Cardiac fibroblast (primary cell): ENCODE results near the gene LIMCH1.

Experiments
- DNase-seq, 2 donors: peaks; one replicate each; pipeline versions ENCODE4 v3.0.0 to v3.0.0-alpha.2; 2010; ENCODE audit warnings: low read depth in 2 of 2
- H3K4me3 ChIP-seq, 2 donors: replicated peaks in 1 of 2; 1 replicate in 1 of 2; 2 replicates in 1 of 2; pipeline ENCODE4 v1.5.1; 2011; ENCODE audit warnings: low read depth in 2 of 2, low read length in 2 of 2, mild to moderate bottlenecking in 2 of 2, moderate library complexity in 1 of 2
- CTCF ChIP-seq: IDR thresholded peaks from one replicate; pipeline ENCODE4 v1.5.1; 2011; ENCODE audit warnings: low read depth, mild to moderate bottlenecking, low read length, inconsistent platforms

The LIMCH1 gene

GRCh38 chr4:41506130-41506529 lies 31.8 kb upstream of the LIMCH1 start:
- DNase-seq, result peak in 1 of 2 donors; percentile 2
- no peak for TF ChIP-seq CTCF
- no peak overlapping the region for H3K4me3 ChIP-seq

GRCh38 chr4:41507291-41507947 lies 30.5 kb upstream of the LIMCH1 start:
- no peak overlapping the region for H3K4me3 ChIP-seq
- no peak for TF ChIP-seq CTCF
- peak; percentile 5 to 70 for DNase-seq

DNA sequence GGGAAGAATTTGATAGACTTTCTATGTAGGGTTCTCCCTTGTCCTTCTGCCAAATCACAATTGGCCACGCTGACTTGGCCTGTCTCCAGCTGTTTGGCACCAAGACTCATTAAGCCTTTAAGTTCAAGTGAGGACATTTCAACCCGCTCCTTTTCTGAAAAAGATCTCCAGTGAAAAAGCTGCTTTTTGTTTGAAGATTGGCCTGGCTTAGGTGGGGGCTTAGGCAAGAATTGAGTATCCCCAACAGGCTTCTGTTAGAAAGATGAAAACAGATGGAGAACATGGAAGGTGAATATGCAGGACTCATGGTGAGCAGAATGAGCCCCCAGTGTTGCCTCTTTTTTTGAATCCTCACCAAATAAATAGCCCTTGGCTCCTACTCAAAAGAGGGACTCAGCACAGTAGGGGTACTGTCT lies 28.5 kb upstream of the LIMCH1 start:
- no peak for TF ChIP-seq CTCF
- no peak overlapping the region for H3K4me3 ChIP-seq
- peak in 1 of 2 donors; percentile 42 for DNase-seq

GRCh38 chr4:41510179-41510578 lies 27.8 kb upstream of the LIMCH1 start:
- no peak overlapping the region for H3K4me3 ChIP-seq
- no peak for DNase-seq
- no peak for TF ChIP-seq CTCF

GRCh38 chr4:41512136-41512535 lies 25.8 kb upstream of the LIMCH1 start:
- no peak overlapping the region for H3K4me3 ChIP-seq
- TF ChIP-seq CTCF, result no peak
- DNase-seq, result no peak

DNA sequence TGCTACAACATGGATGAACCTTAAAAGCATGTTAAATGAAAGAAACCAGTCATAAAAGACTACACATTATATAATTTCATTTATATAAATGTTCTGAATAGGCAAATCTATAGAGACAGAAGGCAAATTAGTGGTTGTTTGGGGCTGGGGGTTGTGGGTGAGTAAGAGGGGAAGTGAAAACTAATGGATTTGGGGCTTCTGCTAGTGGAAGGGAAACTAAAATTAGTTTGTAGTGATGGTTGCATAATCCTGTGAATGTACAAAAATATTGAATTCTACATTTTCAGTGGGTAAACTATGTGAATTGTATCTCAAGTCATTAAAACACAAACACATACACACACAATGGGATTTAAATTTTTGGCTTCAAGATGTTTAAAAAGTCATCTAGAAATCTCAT lies 25.4 kb upstream of the LIMCH1 start:
- no peak for TF ChIP-seq CTCF
- DNase-seq, result no peak
- no peak overlapping the region for H3K4me3 ChIP-seq

GRCh38 chr4:41514169-41514568 lies 23.8 kb upstream of the LIMCH1 start:
- TF ChIP-seq CTCF, result no peak
- H3K4me3 ChIP-seq, result no peak overlapping the region
- DNase-seq, result no peak
